ENCODE measurements around the gene STK11IP. TPM values are rescaled to one million over a fixed set of nuclear protein-coding genes. Genes with fewer than 3 reads are reported as not detected.

The STK11IP gene
- total and polyA plus RNA-seq, 2 of the 13 experiments (the other 11 are each of a cell fraction or from before 2014, with no cell fraction given), result 12.8 to 24.0 TPM

DNA sequence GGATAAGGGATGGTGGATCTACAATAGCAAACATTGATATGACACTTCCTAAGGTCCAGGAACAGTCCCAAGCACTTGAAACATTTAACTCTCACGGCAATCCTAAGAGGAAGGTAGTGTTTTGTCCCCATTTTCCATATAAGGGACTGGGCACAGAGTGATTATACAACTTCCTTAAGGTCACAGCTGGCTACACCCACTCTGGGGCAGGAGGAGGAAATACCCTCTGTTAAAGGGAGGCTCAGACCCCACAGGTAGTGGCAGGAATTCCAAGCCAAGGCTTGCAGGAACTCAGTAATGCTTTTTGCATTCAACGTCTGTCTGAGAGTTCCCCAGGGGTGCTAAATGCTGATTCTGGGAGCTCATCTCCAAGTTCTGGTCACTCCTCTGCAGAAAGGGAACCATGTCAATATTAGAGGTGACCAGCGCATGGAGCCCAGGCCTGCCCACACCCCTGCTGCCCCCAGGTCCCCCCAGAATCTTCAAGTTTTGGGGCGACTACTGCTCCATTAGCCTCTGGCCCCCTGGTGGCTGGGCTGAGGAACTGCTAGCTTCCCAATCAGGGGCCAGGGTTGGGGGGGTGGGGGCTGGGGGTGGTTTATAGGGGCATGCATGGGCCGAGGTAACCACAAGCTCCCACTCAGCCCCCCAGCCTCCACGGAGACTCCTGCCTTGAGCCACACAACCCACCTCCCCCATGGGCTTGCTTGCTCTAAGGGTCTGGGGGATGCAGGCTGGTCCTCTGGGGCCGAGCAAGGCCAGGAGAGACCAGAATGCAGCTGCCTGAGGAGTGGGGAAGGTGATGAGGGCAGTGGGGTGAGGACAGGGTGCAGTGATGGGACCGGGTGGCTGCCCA lies 37.4 kb upstream of the STK11IP start (continued):
- TF ChIP-seq AGO2 (optimal IDR thresholded peaks at IDR 0.05; ENCODE audit: low read depth, low read length), result peak; percentile 45
- TF ChIP-seq AGO1 (IDR thresholded peaks at IDR 0.05; ENCODE audit: low read depth, low read length, poor library complexity, severe bottlenecking), result peak; percentile 73
- peak; percentile 30 for TF ChIP-seq SMC3 (IDR thresholded peaks at IDR 0.05; ENCODE audit: low read length)
- TF ChIP-seq, protein P1, sequence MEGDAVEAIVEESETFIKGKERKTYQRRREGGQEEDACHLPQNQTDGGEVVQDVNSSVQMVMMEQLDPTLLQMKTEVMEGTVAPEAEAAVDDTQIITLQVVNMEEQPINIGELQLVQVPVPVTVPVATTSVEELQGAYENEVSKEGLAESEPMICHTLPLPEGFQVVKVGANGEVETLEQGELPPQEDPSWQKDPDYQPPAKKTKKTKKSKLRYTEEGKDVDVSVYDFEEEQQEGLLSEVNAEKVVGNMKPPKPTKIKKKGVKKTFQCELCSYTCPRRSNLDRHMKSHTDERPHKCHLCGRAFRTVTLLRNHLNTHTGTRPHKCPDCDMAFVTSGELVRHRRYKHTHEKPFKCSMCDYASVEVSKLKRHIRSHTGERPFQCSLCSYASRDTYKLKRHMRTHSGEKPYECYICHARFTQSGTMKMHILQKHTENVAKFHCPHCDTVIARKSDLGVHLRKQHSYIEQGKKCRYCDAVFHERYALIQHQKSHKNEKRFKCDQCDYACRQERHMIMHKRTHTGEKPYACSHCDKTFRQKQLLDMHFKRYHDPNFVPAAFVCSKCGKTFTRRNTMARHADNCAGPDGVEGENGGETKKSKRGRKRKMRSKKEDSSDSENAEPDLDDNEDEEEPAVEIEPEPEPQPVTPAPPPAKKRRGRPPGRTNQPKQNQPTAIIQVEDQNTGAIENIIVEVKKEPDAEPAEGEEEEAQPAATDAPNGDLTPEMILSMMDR (CRISPR knock-in tag; IDR thresholded peaks at IDR 0.05), result peak; percentile 62
- TF ChIP-seq POLR2AphosphoS5 (IDR thresholded peaks at IDR 0.05; ENCODE audit: low read depth, low read length), result peak; percentile 51; the same call in 1 of the 2 replicates
- TF ChIP-seq, protein P2, sequence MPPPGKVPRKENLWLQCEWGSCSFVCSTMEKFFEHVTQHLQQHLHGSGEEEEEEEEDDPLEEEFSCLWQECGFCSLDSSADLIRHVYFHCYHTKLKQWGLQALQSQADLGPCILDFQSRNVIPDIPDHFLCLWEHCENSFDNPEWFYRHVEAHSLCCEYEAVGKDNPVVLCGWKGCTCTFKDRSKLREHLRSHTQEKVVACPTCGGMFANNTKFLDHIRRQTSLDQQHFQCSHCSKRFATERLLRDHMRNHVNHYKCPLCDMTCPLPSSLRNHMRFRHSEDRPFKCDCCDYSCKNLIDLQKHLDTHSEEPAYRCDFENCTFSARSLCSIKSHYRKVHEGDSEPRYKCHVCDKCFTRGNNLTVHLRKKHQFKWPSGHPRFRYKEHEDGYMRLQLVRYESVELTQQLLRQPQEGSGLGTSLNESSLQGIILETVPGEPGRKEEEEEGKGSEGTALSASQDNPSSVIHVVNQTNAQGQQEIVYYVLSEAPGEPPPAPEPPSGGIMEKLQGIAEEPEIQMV (CRISPR knock-in tag; IDR thresholded peaks at IDR 0.05; ENCODE audit: low read depth), result no peak
- TF ChIP-seq MYNN (CRISPR knock-in tag; IDR thresholded peaks at IDR 0.05; ENCODE audit: low read depth), result no peak
- no peak for TF ChIP-seq FOSL1 (CRISPR knock-in tag; IDR thresholded peaks at IDR 0.05; ENCODE audit: borderline replicate concordance)
- no peak for TF ChIP-seq ARID2 (CRISPR knock-in tag; IDR thresholded peaks at IDR 0.05; ENCODE audit: borderline replicate concordance)
- TF ChIP-seq ZNF850 (CRISPR knock-in tag; conservative IDR thresholded peaks at IDR 0.05), result no peak
- TF ChIP-seq NFRKB (IDR thresholded peaks at IDR 0.05), result no peak
- TF ChIP-seq ZNF616 (CRISPR knock-in tag; IDR thresholded peaks at IDR 0.05; ENCODE audit: low read depth), result no peak
- no peak for TF ChIP-seq ZNF7 (CRISPR knock-in tag; IDR thresholded peaks at IDR 0.05)
- TF ChIP-seq, protein P3, sequence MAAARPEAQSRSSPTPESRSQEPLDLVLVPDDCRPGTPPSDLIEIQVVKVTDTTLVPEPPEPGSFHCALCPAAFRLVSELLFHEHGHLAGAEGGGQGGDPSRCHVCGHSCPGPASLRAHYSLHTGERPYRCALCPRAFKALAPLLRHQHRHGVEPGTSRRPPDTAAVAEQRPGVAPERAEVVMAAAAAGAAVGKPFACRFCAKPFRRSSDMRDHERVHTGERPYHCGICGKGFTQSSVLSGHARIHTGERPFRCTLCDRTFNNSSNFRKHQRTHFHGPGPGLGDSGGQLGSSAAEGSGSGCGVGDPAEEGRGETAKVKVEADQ (CRISPR knock-in tag; IDR thresholded peaks at IDR 0.05; ENCODE audit: borderline replicate concordance), result no peak
- no peak for TF ChIP-seq RBM39 (IDR thresholded peaks at IDR 0.05; ENCODE audit: low read depth, low read length, poor library complexity, severe bottlenecking)
- TF ChIP-seq PHF20 (CRISPR knock-in tag; IDR thresholded peaks at IDR 0.05), result no peak
- TF ChIP-seq, protein P4, sequence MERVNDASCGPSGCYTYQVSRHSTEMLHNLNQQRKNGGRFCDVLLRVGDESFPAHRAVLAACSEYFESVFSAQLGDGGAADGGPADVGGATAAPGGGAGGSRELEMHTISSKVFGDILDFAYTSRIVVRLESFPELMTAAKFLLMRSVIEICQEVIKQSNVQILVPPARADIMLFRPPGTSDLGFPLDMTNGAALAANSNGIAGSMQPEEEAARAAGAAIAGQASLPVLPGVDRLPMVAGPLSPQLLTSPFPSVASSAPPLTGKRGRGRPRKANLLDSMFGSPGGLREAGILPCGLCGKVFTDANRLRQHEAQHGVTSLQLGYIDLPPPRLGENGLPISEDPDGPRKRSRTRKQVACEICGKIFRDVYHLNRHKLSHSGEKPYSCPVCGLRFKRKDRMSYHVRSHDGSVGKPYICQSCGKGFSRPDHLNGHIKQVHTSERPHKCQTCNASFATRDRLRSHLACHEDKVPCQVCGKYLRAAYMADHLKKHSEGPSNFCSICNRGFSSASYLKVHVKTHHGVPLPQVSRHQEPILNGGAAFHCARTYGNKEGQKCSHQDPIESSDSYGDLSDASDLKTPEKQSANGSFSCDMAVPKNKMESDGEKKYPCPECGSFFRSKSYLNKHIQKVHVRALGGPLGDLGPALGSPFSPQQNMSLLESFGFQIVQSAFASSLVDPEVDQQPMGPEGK (CRISPR knock-in tag; IDR thresholded peaks at IDR 0.05), result peak; percentile 50; the same call in 1 of the 2 replicates
- TF ChIP-seq, protein P5, sequence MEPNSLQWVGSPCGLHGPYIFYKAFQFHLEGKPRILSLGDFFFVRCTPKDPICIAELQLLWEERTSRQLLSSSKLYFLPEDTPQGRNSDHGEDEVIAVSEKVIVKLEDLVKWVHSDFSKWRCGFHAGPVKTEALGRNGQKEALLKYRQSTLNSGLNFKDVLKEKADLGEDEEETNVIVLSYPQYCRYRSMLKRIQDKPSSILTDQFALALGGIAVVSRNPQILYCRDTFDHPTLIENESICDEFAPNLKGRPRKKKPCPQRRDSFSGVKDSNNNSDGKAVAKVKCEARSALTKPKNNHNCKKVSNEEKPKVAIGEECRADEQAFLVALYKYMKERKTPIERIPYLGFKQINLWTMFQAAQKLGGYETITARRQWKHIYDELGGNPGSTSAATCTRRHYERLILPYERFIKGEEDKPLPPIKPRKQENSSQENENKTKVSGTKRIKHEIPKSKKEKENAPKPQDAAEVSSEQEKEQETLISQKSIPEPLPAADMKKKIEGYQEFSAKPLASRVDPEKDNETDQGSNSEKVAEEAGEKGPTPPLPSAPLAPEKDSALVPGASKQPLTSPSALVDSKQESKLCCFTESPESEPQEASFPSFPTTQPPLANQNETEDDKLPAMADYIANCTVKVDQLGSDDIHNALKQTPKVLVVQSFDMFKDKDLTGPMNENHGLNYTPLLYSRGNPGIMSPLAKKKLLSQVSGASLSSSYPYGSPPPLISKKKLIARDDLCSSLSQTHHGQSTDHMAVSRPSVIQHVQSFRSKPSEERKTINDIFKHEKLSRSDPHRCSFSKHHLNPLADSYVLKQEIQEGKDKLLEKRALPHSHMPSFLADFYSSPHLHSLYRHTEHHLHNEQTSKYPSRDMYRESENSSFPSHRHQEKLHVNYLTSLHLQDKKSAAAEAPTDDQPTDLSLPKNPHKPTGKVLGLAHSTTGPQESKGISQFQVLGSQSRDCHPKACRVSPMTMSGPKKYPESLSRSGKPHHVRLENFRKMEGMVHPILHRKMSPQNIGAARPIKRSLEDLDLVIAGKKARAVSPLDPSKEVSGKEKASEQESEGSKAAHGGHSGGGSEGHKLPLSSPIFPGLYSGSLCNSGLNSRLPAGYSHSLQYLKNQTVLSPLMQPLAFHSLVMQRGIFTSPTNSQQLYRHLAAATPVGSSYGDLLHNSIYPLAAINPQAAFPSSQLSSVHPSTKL (CRISPR knock-in tag; IDR thresholded peaks at IDR 0.05), result no peak

All from HepG2 (cell line).